ENCODE measurements around the gene EPN2. TPM values are rescaled to one million over a fixed set of nuclear protein-coding genes. Genes with fewer than 3 reads are reported as not detected.

Gene EPN2
- total RNA-seq, 4 donors from 2014 or later, result 20.4 to 39.0 (median 31.6) TPM

DNA sequence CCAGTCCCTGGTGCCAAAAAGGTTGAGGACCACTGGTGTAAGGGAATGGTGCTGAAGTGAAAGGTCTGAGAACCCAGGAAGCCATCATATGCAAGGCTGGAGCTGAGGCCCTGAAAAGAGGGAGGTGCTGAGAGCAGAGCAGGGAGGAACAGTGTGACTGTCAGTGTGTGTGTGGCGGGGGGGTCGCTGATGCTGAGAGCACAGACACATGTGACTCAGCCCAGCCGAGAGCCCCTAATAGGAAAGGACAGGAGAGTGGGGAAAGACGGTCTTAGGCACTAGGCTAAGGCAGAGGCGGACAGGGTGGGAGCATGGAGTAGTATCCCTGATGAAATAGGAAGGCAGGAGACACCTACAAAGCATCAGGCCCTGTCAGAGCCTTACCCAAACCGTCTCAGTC, 124.2 kb downstream of the EPN2 start:
- TF ChIP-seq, protein P1, sequence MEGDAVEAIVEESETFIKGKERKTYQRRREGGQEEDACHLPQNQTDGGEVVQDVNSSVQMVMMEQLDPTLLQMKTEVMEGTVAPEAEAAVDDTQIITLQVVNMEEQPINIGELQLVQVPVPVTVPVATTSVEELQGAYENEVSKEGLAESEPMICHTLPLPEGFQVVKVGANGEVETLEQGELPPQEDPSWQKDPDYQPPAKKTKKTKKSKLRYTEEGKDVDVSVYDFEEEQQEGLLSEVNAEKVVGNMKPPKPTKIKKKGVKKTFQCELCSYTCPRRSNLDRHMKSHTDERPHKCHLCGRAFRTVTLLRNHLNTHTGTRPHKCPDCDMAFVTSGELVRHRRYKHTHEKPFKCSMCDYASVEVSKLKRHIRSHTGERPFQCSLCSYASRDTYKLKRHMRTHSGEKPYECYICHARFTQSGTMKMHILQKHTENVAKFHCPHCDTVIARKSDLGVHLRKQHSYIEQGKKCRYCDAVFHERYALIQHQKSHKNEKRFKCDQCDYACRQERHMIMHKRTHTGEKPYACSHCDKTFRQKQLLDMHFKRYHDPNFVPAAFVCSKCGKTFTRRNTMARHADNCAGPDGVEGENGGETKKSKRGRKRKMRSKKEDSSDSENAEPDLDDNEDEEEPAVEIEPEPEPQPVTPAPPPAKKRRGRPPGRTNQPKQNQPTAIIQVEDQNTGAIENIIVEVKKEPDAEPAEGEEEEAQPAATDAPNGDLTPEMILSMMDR (IDR thresholded peaks at IDR 0.05; ENCODE audit: low read depth), result no peak

DNA sequence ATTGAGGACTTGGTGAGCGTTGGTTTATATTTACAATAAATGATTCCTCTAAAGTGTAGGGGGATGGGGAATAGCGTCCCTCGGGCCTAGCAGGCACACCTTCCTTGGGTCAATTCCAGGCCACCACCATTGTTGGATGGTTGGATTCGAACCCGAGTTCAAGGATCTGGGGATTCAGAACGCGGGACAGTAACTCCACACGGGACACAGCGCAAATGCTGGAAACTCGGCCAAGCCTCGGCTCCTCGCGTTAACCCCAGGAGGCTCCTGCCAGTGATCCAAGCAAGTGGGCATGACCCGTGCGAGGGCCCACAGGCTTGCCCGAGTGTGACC, 124.7 kb downstream of the EPN2 start:
- TF ChIP-seq, protein P1 (IDR thresholded peaks at IDR 0.05; ENCODE audit: low read depth), result no peak

DNA sequence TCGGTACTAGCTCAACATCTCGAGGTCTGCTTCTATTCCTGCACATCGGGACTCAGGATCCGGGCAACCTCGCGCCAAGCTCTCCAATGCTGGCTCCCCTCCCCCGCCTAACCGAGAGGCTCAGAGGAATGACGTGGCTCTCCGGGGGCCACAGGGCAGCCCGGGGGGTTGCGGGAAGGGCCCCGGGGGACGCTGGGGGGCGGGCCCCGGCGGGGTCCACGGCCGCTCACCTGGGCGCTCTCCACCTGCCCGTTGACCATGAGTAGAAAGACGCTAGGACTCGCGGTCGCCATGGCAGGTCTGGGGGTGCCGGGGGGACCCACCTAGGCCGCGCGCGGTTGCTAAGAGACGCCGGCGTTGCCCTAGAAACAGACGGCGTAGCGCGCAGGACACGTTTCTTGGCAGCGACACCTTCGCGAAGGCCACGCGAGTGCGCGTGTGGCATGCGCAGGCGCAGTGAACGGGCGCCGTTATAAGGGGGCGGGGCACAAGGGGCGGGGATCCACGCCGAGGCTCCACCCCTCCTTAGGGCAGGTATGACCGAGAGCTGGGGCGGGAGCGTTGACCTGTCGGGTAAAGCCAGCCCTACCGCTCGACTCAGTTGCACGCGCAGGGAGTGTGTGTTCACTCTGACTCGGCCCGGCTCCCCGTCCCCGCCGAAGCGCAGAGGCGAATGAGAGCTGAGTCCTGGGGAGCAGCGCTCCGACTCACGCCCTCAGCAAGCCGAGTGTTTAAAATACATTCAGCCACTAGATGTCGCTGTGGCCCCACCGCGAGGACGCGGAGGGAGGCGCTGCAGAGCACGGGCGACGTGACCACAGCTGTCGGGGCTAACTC, 125.3 kb downstream of the EPN2 start, which contains the start of gene B9D1:
TSS of gene B9D1 (minus strand) at position 447 of the 837 bp plus-strand sequence. CDS start at position 293, 154 bp downstream.
- TF ChIP-seq, protein P1 (IDR thresholded peaks at IDR 0.05; ENCODE audit: low read depth), result no peak

DNA sequence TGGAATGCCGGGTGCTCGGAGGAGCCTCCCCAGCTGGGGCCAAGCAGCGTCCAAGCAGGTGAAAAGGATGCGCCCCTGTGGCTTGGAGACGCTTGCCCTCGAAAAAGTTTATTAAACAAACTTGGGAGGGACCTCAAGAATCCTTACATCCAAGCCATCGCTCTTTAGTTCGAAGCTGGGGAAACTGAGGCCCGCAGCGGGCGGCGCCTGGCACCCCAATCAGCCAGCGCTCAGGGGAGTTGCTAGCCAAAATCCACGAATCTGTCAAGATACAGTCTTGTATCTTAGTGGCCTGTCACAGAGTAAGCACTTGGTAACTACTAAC, 125.9 kb downstream of the EPN2 start:
- TF ChIP-seq, protein P1 (IDR thresholded peaks at IDR 0.05; ENCODE audit: low read depth), result no peak

DNA sequence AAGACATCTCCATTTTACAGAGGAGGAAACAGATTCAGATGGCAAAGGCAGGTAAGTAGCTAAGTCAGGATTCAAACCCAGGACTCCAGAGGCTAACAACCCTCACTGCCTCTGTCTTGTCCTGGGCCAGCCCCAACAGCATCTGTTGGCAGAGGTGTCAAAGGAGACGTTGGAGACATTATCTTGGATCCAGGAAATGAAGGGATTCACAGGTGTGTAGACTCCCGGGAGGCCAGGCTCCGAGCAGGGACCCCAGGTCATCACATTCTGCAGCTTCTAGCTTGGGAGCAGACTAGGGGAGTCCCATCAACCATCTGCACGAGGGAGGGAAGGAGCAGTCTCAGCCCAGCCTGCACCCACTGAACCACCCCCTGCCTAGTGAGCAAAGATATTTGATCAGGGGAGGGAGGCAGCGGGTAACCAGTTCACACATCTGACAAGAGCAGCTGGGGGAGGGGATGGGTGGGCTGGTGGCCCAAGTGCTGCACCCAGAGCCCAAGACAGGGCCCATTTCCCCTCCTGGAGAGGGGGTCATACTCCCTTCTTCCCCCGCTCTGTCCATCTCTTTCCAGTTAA, 126.4 kb downstream of the EPN2 start:
- TF ChIP-seq, protein P1 (IDR thresholded peaks at IDR 0.05; ENCODE audit: low read depth), result no peak

DNA sequence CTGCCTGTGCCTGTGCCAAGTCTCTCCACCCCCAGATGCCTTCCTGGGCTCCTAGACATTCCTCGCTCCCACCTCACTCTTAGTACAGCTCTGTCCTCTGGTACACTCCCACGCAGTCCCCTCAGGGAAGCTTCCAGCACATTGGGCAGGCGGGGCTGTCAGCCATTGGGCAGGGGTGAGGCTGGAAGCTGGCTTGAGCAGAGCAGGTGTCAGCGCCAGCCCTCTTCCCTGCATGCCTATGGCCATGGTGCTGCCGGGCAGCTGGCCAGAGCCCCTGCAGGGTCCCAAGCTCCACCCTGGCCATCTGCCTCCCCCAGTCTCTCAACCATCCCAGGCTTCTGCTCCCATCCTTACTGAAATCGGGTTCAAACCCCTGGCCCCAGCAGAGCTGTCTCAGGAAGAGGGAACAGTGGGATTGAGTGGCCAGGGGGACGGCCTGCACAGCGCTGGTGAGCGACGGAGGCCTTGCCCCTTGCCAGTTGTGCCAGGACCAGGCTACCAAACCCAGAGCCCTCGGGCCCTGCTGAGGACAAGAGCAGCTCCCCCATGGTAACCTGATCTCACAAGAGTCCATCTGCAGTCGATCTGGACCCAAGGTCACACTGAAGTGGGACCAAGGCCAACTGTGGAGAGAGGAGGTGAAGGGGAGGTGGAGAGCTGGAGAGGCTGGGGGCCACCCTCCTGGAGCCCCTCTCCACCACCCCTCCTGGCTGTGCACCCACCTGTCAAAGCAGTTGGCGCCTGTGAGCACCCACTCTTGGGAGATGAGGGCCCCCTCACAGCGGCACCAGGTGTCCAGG, 127.7 kb downstream of the EPN2 start:
- TF ChIP-seq, protein P1 (IDR thresholded peaks at IDR 0.05; ENCODE audit: low read depth), result no peak

DNA sequence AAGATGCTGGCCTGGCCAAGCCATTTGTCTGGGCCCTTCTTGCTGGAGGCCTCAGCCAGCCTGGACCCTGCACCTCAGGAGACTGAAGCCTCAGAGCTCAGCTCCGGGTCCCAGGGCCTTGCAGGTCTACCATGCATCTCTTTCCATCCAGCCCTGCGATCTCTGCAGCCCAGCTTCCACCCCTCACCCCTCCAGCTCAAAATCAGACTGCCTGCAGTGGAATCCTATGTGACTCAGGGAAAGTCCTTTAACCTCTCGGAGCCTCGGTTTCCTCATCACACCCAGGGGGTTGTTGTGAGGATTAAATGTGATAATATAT, 128.3 kb downstream of the EPN2 start:
- TF ChIP-seq, protein P1 (IDR thresholded peaks at IDR 0.05; ENCODE audit: low read depth), result no peak

Measured in subcutaneous adipose tissue (tissue), 4 donors.